Lung (tissue), 12 donors: ENCODE results near the gene IL24. TPM values are rescaled to one million over a fixed set of nuclear protein-coding genes. Genes with fewer than 3 reads are reported as not detected.

ENCODE experiments used
- ATAC-seq: fragments of 200-7000 bp; cut with Tn5 transposase; one replicate; pipeline ENCODE4 v1.9.1; 2020; ENCODE audit warnings: moderate number of reproducible peaks; ENCODE audit not compliant: insufficient read depth, low FRiP score
- DNase-seq, 3 donors: peaks; one replicate each; pipeline ENCODE4 v3.0.0-alpha.2; 2013 to 2017
- H3K27ac ChIP-seq, 2 donors: one replicate each; pipeline ENCODE4 v1.5.1; 2013; ENCODE audit warnings: mild to moderate bottlenecking in 2 of 2, moderate library complexity in 2 of 2, control low read depth in 1 of 2, inconsistent platforms in 1 of 2, low read depth in 1 of 2, low read length in 1 of 2
- H3K27me3 ChIP-seq, 3 donors: one replicate each; pipeline ENCODE4 v1.5.1; 2013; ENCODE audit warnings: low read length in 2 of 3; ENCODE audit not compliant: control insufficient read depth in 3 of 3, insufficient read depth in 3 of 3
- H3K36me3 ChIP-seq, 4 donors: one replicate each; pipeline ENCODE4 v1.5.1; 2013; ENCODE audit warnings: low read length in 4 of 4, mild to moderate bottlenecking in 1 of 4, moderate library complexity in 1 of 4; ENCODE audit not compliant: control insufficient read depth in 4 of 4, insufficient read depth in 4 of 4
- H3K4me1 ChIP-seq, 5 donors: one replicate each; pipeline ENCODE4 v1.5.1; 2013; ENCODE audit warnings: low read length in 5 of 5, mild to moderate bottlenecking in 2 of 5, moderate library complexity in 1 of 5; ENCODE audit not compliant: control insufficient read depth in 5 of 5, insufficient read depth in 5 of 5
- H3K4me3 ChIP-seq: one replicate; pipeline ENCODE4 v1.5.1; 2013; ENCODE audit warnings: mild to moderate bottlenecking, control low read depth, moderate library complexity
- H3K9ac ChIP-seq, 2 donors: one replicate each; pipeline ENCODE4 v1.5.1; 2013; ENCODE audit warnings: low read length in 2 of 2, control low read depth in 1 of 2; ENCODE audit not compliant: insufficient read depth in 1 of 2
- H3K9me3 ChIP-seq, 4 donors: one replicate each; pipeline ENCODE4 v1.5.1; 2013; ENCODE audit warnings: low read length in 3 of 4, mild to moderate bottlenecking in 1 of 4, moderate library complexity in 1 of 4; ENCODE audit not compliant: control insufficient read depth in 4 of 4, insufficient read depth in 3 of 4
- CTCF ChIP-seq: IDR thresholded peaks from 2 replicates; pipeline ENCODE4 v1.5.1; 2012; ENCODE audit warnings: mild to moderate bottlenecking; ENCODE audit errors: control extremely low read depth, extremely low read depth
- WGBS, 2 donors: extraction: QIAGEN DNeasy Blood & Tissue Kit; methylation state at CpG; one replicate each; pipeline ENCODE4 v1.1.7; 2013; 5-methylcytosine and 5-hydroxymethylcytosine counted together
- polyA plus RNA-seq, 2 donors: library from polyadenylated mRNA; stranded (reverse); fragments of 200-250 nt; gene quantifications; one replicate each; pipeline ENCODE4 v1.2.1, GENCODE V29; 2013
- total RNA-seq, 2 donors: library from RNA; depleted of rRNA in 1 of 2; stranded (reverse); fragments of >200 nt in 1 of 2; gene quantifications; one replicate each; pipeline ENCODE4 v1.2.1, GENCODE V29; 2014 to 2021
- donor health status: control.
- donor health status: control.
- donor health status: Bipolar disorder and iron deficiency.
- donor health status: healthy.
- donor health status: DM: yes; HTN: yes; CAD: no.

The IL24 gene
- total and polyA plus RNA-seq, 4 donors = 0.67 to 8.7 TPM; not detected in 2

DNA sequence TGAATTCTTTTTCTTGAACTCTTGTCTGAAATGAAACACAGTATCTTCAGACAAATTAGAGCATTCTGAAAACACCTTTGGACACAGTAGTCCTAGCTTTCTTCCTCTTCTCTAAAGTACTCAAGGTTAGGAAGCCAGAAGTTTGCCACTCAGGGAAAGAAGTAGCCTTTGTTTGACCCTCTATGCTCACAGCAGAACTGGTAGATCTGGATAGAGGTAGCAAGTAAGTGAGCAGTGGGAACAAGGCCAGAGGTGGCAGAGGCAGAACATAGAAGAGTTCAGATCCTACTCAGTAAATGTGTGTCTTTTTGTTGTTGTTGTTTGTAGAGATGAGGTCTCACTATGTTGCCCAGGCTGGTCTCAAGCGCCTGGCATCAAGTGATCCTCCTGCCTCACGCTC is 56.4 kb downstream of the IL24 start:
- H3K4me1 ChIP-seq = peaks cover 0 to 13% (median 0%) of the 10 kb centered on the region in 5 donors
- WGBS, 2 donors = 89 to 95% methylated on average over 2 of the region's 2 CpGs

More for the DNA sequence above, 56.4 kb downstream of the IL24 start:
- Histone ChIP-seq H3K4me3 (no peak overlapping the region), H3K27me3 (no peaks in the 10 kb centered on the region), H3K36me3 (no peaks in the 10 kb centered on the region), H3K9me3 (no peaks in the 10 kb centered on the region), H3K27ac (peak overlapping the region in 1 of 2 donors; percentile 65), H3K9ac (no peak overlapping the region)
- peak; percentile 30 to 72 (median 40) for DNase-seq
- TF ChIP-seq CTCF = no peak
- ATAC-seq = no peak

Other genes with a start within 250 kb of the IL24 start
- 100 to 1,000 TPM in 1 of 2 donors, 10 to 100 TPM in 1; 35.8 to 116 TPM for gene MAPKAPK2, start 212.5 kb upstream of the IL24 start, total RNA-seq
- 10 to 100 TPM; 55.7 to 94.5 TPM for gene MAPKAPK2, start 212.5 kb upstream of the IL24 start, polyA plus RNA-seq
- gene IL19, start 126.7 kb upstream of the IL24 start, total RNA-seq = under 1 TPM in 1 of 2 donors, not detected in 1; 0.12 TPM
- under 1 TPM; 0.10 to 0.68 TPM for gene IL19, start 126.7 kb upstream of the IL24 start, polyA plus RNA-seq
- gene IL10, start 124.9 kb upstream of the IL24 start, total RNA-seq = 1 to 10 TPM; 2.4 to 3.4 TPM
- gene IL10, start 124.9 kb upstream of the IL24 start, polyA plus RNA-seq = 10 to 100 TPM in 1 of 2 donors, under 1 TPM in 1; 0.37 to 37.3 TPM
- gene IL20, start 31.8 kb upstream of the IL24 start, total RNA-seq = not detected
- under 1 TPM; 0.11 to 0.12 TPM for gene IL20, start 31.8 kb upstream of the IL24 start, polyA plus RNA-seq
- 10 to 100 TPM in 1 of 2 donors, 1 to 10 TPM in 1; 8.5 to 10.5 TPM for gene FCMR, start 24.5 kb downstream of the IL24 start, total RNA-seq
- 10 to 100 TPM in 1 of 2 donors, 1 to 10 TPM in 1; 3.6 to 13.3 TPM for gene FCMR, start 24.5 kb downstream of the IL24 start, polyA plus RNA-seq
- gene PIGR, start 49.0 kb downstream of the IL24 start, total RNA-seq = 100 to 1,000 TPM; 381 to 845 TPM
- 100 to 1,000 TPM; 131 to 216 TPM for gene PIGR, start 49.0 kb downstream of the IL24 start, polyA plus RNA-seq
- under 1 TPM in 1 of 2 donors, not detected in 1; 0.40 TPM for gene FCAMR, start 73.0 kb downstream of the IL24 start, total RNA-seq
- under 1 TPM in 1 of 2 donors, not detected in 1; 0.18 TPM for gene FCAMR, start 73.0 kb downstream of the IL24 start, polyA plus RNA-seq
- gene C1orf116, start 135.3 kb downstream of the IL24 start, total RNA-seq = 100 to 1,000 TPM; 123 to 130 TPM
- gene C1orf116, start 135.3 kb downstream of the IL24 start, polyA plus RNA-seq = 10 to 100 TPM; 27.7 to 59.9 TPM
- 10 to 100 TPM in 1 of 2 donors, 1 to 10 TPM in 1; 7.1 to 34.4 TPM for gene YOD1, start 153.8 kb downstream of the IL24 start, total RNA-seq
- 1 to 10 TPM; 3.4 to 3.7 TPM for gene YOD1, start 153.8 kb downstream of the IL24 start, polyA plus RNA-seq
- 10 to 100 TPM; 50.8 to 52.3 TPM for gene PFKFB2, start 155.8 kb downstream of the IL24 start, total RNA-seq
- gene PFKFB2, start 155.8 kb downstream of the IL24 start, polyA plus RNA-seq = 10 to 100 TPM; 19.9 to 28.4 TPM
- gene C4BPB, start 191.4 kb downstream of the IL24 start, total RNA-seq = 1 to 10 TPM; 4.2 to 6.5 TPM
- 1 to 10 TPM; 2.6 to 5.1 TPM for gene C4BPB, start 191.4 kb downstream of the IL24 start, polyA plus RNA-seq
- gene C4BPA, start 206.8 kb downstream of the IL24 start, total RNA-seq = 100 to 1,000 TPM; 158 to 203 TPM
- 100 to 1,000 TPM in 1 of 2 donors, 10 to 100 TPM in 1; 21.2 to 213 TPM for gene C4BPA, start 206.8 kb downstream of the IL24 start, polyA plus RNA-seq